Activated CD4-positive, alpha-beta memory T cell treated with anti-CD3 and anti-CD28 coated beads for 36 hours (primary cell): ENCODE measurements around the gene STIMATE. TPM values are rescaled to one million over a fixed set of nuclear protein-coding genes. Genes with fewer than 3 reads are reported as not detected.

ENCODE experiments used
- CTCF ChIA-PET: fragments of 350-600 bp; sonication (Branson Sonifier 250); formaldehyde crosslinking; loops from one replicate; lab custom pipeline; 2021; ENCODE audit warnings: antibody characterized with exemption, inconsistent platforms; lab: Charles Lee
- POLR2A ChIA-PET: fragments of 350-600 bp; sonication (Branson Sonifier 250); formaldehyde crosslinking; loops from one replicate; lab custom pipeline; 2021; ENCODE audit warnings: antibody characterized with exemption; lab: Charles Lee
- DNase-seq: peaks from one replicate; pipeline ENCODE4 v3.0.0-alpha.2; 2020
- H3K27ac Mint-ChIP-seq: one replicate; pipeline ENCODE4 v1.8.0; 2021; ENCODE audit warnings: mixed read lengths
- H3K27me3 Mint-ChIP-seq: one replicate; pipeline ENCODE4 v1.8.0; 2021; ENCODE audit warnings: mixed read lengths
- H3K36me3 Mint-ChIP-seq: one replicate; pipeline ENCODE4 v1.8.0; 2021; ENCODE audit warnings: mixed read lengths
- H3K4me1 Mint-ChIP-seq: one replicate; pipeline ENCODE4 v1.8.0; 2021; ENCODE audit warnings: low read depth, mixed read lengths
- H3K4me3 Mint-ChIP-seq: one replicate; pipeline ENCODE4 v1.8.0; 2021; ENCODE audit warnings: mild to moderate bottlenecking, mixed read lengths
- H3K9me3 Mint-ChIP-seq: one replicate; pipeline ENCODE4 v1.8.0; 2021; ENCODE audit warnings: mixed read lengths
- intact Hi-C: fragments of 100-400 bp; cut with micrococcal nuclease; formaldehyde crosslinking; loops from one replicate; pipeline ENCODE4 v1.15.1; 2023
- total RNA-seq, 2 experiments: library from RNA; stranded (reverse); gene quantifications; one replicate each; pipeline ENCODE4 v1.2.3, GENCODE V29; 2021

Gene STIMATE
- total RNA-seq, 2 experiments from 2014 or later = 13.0 to 18.3 TPM

- intact Hi-C loops = no loop called here
- no peak for DNase-seq
- ChIA-PET POLR2A (no interaction called here), CTCF (no interaction called here)
- H3K4me1 Mint-ChIP-seq = no peaks in the 10 kb centered on the region
- H3K9me3 Mint-ChIP-seq = no peaks in the 10 kb centered on the region
- no peaks in the 10 kb centered on the region for H3K27me3 Mint-ChIP-seq
- H3K36me3 Mint-ChIP-seq = no peaks in the 10 kb centered on the region
- H3K4me3 Mint-ChIP-seq = no peak within 1 kb of the TSS
- H3K27ac Mint-ChIP-seq = no peak within 1 kb of the TSS
Measured at GRCh38 chr3:52794612-52795099, 102.7 kb downstream of the STIMATE start, which contains the start of gene ITIH3. Gene ITIH3 (plus strand): TSS chr3:52794796. CDS start chr3:52794804, 8 bp downstream.

- ChIA-PET POLR2A (no interaction called here), CTCF (no interaction called here)
- no peaks in the 10 kb centered on the region for H3K27me3 Mint-ChIP-seq
- intact Hi-C loops = no loop called here
- no peak for DNase-seq
- H3K27ac Mint-ChIP-seq = no peak overlapping the region
- no peak overlapping the region for H3K4me3 Mint-ChIP-seq
- no peaks in the 10 kb centered on the region for H3K9me3 Mint-ChIP-seq
- H3K4me1 Mint-ChIP-seq = no peaks in the 10 kb centered on the region
- no peaks in the 10 kb centered on the region for H3K36me3 Mint-ChIP-seq
Measured at GRCh38 chr3:52793702-52794611, 103.4 kb downstream of the STIMATE start.

- H3K9me3 Mint-ChIP-seq = no peaks in the 10 kb centered on the region
- H3K27me3 Mint-ChIP-seq = no peaks in the 10 kb centered on the region
- no peak for DNase-seq
- intact Hi-C loops = no loop called here
- ChIA-PET CTCF (no interaction called here), POLR2A (no interaction called here)
- no peak overlapping the region for H3K27ac Mint-ChIP-seq
- no peaks in the 10 kb centered on the region for H3K36me3 Mint-ChIP-seq
- no peaks in the 10 kb centered on the region for H3K4me1 Mint-ChIP-seq
- H3K4me3 Mint-ChIP-seq = no peak overlapping the region
Measured at GRCh38 chr3:52792961-52793695, 104.2 kb downstream of the STIMATE start.

DNA sequence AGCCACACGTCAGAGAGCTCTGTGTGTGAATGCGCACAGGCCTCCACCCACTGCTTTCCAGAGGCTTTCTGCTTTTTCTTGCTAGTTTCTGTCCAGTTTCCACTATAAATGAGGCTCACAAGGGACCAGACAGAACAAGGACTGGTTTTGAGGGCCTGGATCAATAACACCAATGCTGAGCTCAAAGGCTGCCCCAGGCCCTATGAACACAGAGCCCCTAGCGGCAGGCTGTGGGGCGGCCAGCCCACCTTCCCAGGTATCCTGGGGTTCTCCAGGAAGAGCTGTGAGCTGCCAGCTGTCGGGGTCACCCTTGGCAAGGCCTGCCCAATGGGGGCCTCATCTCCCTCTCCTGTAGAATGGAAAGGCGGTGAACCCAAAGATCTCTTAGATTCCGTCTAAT lies 104.9 kb downstream of the STIMATE start:
- CTCF ChIA-PET = no interaction called here

DNA sequence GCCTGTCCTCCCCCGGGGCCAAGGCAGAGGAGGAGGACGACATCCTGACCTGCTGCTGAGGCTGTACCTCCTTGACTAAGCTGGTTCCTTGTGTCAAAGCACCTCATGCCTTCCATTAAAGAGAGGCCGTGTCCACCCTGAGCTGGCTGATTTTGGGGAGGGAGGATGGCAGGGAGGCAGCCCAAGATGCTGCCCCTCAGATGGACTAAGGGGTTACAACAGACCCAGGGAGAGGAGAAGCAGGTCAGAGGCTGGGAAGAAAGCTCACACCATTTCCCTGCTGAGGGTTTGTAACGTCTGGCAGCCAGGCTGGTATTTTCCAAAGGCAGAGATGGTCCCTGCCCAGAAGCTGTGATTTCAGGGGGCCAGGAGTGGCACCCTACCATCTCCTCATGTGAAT lies 105.4 kb downstream of the STIMATE start:
- POLR2A ChIA-PET = interaction anchor here (0.6 to 0.7 kb wide), 2 partner anchors 28 to 46 kb away, joined by 3 read pairs; no protein-coding TSS in a partner anchor
- H3K4me1 Mint-ChIP-seq = no peaks in the 10 kb centered on the region
- intact Hi-C loops = no loop called here
- DNase-seq = no peak
- no peaks in the 10 kb centered on the region for H3K9me3 Mint-ChIP-seq
- CTCF ChIA-PET = no interaction called here
- no peak overlapping the region for H3K4me3 Mint-ChIP-seq
- no peaks in the 10 kb centered on the region for H3K36me3 Mint-ChIP-seq
- no peaks in the 10 kb centered on the region for H3K27me3 Mint-ChIP-seq
- no peak overlapping the region for H3K27ac Mint-ChIP-seq

More for the DNA sequence above, 104.9 kb downstream of the STIMATE start:
- intact Hi-C loops = no loop called here
- POLR2A ChIA-PET = interaction anchor here (0.7 kb wide), 1 partner anchor 46 kb away, joined by 3 read pairs; no protein-coding TSS in a partner anchor
- Mint-ChIP-seq H3K27me3 (no peaks in the 10 kb centered on the region), H3K4me1 (no peaks in the 10 kb centered on the region), H3K9me3 (no peaks in the 10 kb centered on the region), H3K36me3 (no peaks in the 10 kb centered on the region), H3K4me3 (no peak overlapping the region), H3K27ac (no peak overlapping the region)
- DNase-seq = no peak

- ChIA-PET POLR2A (interaction anchor here (0.6 kb wide), 1 partner anchor 27 kb away, joined by 3 read pairs; no protein-coding TSS in a partner anchor), CTCF (no interaction called here)
- intact Hi-C loops = no loop called here
- Mint-ChIP-seq H3K27ac (no peak overlapping the region), H3K36me3 (no peaks in the 10 kb centered on the region), H3K4me1 (no peaks in the 10 kb centered on the region), H3K9me3 (no peaks in the 10 kb centered on the region), H3K27me3 (no peaks in the 10 kb centered on the region), H3K4me3 (no peak overlapping the region)
- no peak for DNase-seq
Measured at GRCh38 chr3:52791366-52791765, 106.0 kb downstream of the STIMATE start.

DNA sequence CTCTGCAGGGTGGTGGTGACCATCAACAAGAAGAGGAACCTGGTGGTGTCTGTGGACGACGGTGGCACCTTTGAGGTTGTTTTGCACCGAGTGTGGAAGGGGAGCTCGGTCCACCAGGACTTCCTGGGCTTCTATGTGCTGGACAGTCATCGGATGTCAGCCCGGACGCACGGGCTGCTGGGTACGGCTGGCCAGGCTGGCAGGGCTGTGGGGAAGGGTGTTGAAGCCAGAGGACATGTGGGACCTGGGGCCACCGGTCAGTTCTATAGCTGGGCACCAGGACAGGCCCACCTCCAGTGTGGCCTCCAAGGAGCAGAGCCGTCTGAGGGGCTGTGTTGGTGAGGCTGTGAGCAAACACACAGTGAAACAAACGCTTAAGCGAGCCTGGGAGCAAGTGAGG lies 106.6 kb downstream of the STIMATE start:
- no peaks in the 10 kb centered on the region for H3K4me1 Mint-ChIP-seq
- H3K27ac Mint-ChIP-seq = no peak overlapping the region
- no peaks in the 10 kb centered on the region for H3K36me3 Mint-ChIP-seq
- H3K9me3 Mint-ChIP-seq = no peaks in the 10 kb centered on the region
- POLR2A ChIA-PET = no interaction called here
- intact Hi-C loops = no loop called here
- H3K27me3 Mint-ChIP-seq = no peaks in the 10 kb centered on the region
- no peak overlapping the region for H3K4me3 Mint-ChIP-seq
- CTCF ChIA-PET = interaction anchor here (1.0 kb wide), 1 partner anchor 8 kb away, joined by 4 read pairs; no protein-coding TSS in a partner anchor
- DNase-seq = no peak

- Mint-ChIP-seq H3K27ac (no peak overlapping the region), H3K4me3 (no peak overlapping the region), H3K36me3 (no peaks in the 10 kb centered on the region), H3K4me1 (no peaks in the 10 kb centered on the region), H3K27me3 (no peaks in the 10 kb centered on the region), H3K9me3 (no peaks in the 10 kb centered on the region)
- CTCF ChIA-PET = interaction anchor here (1.0 kb wide), 1 partner anchor 8 kb away, joined by 4 read pairs; no protein-coding TSS in a partner anchor
- no peak for DNase-seq
- intact Hi-C loops = no loop called here
- POLR2A ChIA-PET = no interaction called here
Measured at GRCh38 chr3:52790337-52790736, 107.0 kb downstream of the STIMATE start.

DNA sequence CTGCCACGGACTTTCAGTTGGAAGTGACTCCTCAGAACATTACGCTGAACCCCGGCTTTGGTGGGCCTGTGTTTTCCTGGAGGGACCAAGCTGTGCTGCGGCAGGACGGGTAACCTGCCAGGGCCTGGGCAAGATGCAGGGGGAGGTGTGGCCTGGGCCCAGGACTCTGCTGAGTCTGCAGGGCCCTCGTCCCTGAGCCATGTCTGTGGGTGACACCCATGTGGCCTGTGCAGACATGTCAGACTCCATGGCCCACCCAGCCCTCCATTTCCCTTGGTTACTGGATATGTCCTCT lies 107.7 kb downstream of the STIMATE start:
- no peaks in the 10 kb centered on the region for H3K36me3 Mint-ChIP-seq
- H3K9me3 Mint-ChIP-seq = no peaks in the 10 kb centered on the region
- H3K27me3 Mint-ChIP-seq = no peaks in the 10 kb centered on the region
- DNase-seq = no peak
- no peak overlapping the region for H3K4me3 Mint-ChIP-seq
- H3K4me1 Mint-ChIP-seq = no peaks in the 10 kb centered on the region
- ChIA-PET POLR2A (no interaction called here), CTCF (interaction anchor here (1.0 kb wide), 1 partner anchor 9 kb away, joined by 4 read pairs; no protein-coding TSS in a partner anchor)
- intact Hi-C loops = no loop called here
- H3K27ac Mint-ChIP-seq = no peak overlapping the region

GRCh38 chr3:52788890-52789745 lies 108.2 kb downstream of the STIMATE start:
- CTCF ChIA-PET = no interaction called here
- H3K4me1 Mint-ChIP-seq = no peaks in the 10 kb centered on the region
- no peak overlapping the region for H3K27ac Mint-ChIP-seq

GRCh38 chr3:52787672-52788625 lies 109.4 kb downstream of the STIMATE start:
- Mint-ChIP-seq H3K27me3 (no peaks in the 10 kb centered on the region), H3K9me3 (no peaks in the 10 kb centered on the region), H3K4me1 (no peaks in the 10 kb centered on the region), H3K27ac (no peak overlapping the region), H3K4me3 (no peak overlapping the region), H3K36me3 (no peaks in the 10 kb centered on the region)
- ChIA-PET POLR2A (interaction anchor here (0.5 kb wide), 1 partner anchor 215 kb away, joined by 3 read pairs; no protein-coding TSS in a partner anchor), CTCF (no interaction called here)
- no peak for DNase-seq
- intact Hi-C loops = no loop called here

More at GRCh38 chr3:52788890-52789745, 108.2 kb downstream of the STIMATE start:
- H3K9me3 Mint-ChIP-seq = no peaks in the 10 kb centered on the region
- intact Hi-C loops = no loop called here
- no peak for DNase-seq
- no peaks in the 10 kb centered on the region for H3K27me3 Mint-ChIP-seq
- no peak overlapping the region for H3K4me3 Mint-ChIP-seq
- H3K36me3 Mint-ChIP-seq = no peaks in the 10 kb centered on the region
- POLR2A ChIA-PET = no interaction called here
